GM18511 (cell line): ENCODE measurements around the gene ZCCHC24.

Source experiments
- ATAC-seq: cut with Tn5 transposase; IDR thresholded peaks from one replicate; pipeline ENCODE4 v1.9.1; 2021; ENCODE audit warnings: mild to moderate bottlenecking, moderate library complexity; ENCODE audit not compliant: unreplicated experiment

The ZCCHC24 gene

DNA sequence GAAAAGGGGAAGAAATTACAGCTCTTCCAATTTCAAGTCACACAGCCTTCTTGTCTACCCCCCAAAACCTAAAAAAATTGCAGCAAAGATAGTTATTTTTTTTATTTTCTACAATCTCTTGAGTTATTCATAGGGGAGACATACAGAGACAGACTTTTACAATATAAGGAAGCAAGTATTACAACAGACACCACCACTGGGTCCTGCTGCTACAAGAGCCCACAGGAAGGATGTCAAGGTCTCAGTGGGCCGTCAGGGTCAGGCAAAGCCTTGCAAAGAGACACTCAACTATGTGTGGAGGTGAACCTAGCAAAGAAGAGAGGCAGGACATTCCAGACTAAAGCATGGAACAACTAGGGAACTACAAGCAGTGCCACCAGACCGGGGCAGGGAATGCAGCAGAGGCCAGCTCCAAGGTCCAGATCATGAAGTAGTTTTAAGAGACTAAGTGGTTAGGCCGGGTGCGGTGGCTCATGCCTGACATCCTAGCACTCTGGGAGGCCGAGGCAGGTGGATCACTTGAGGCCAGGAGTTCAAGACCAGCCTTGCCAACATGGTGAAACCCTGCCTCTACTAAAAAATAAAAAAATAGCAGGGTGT lies 28.2 kb upstream of the ZCCHC24 start:
- ATAC-seq: no peak

- no peak for ATAC-seq
These were observed 27.5 kb upstream of the ZCCHC24 start for GRCh38 chr10:79472951-79473350.

GRCh38 chr10:79472449-79472848 lies 27.0 kb upstream of the ZCCHC24 start:
- ATAC-seq: no peak

- no peak for ATAC-seq
These were observed 26.4 kb upstream of the ZCCHC24 start for GRCh38 chr10:79471776-79472175.

- no peak for ATAC-seq
These were observed 24.7 kb upstream of the ZCCHC24 start for GRCh38 chr10:79470096-79470495.

DNA sequence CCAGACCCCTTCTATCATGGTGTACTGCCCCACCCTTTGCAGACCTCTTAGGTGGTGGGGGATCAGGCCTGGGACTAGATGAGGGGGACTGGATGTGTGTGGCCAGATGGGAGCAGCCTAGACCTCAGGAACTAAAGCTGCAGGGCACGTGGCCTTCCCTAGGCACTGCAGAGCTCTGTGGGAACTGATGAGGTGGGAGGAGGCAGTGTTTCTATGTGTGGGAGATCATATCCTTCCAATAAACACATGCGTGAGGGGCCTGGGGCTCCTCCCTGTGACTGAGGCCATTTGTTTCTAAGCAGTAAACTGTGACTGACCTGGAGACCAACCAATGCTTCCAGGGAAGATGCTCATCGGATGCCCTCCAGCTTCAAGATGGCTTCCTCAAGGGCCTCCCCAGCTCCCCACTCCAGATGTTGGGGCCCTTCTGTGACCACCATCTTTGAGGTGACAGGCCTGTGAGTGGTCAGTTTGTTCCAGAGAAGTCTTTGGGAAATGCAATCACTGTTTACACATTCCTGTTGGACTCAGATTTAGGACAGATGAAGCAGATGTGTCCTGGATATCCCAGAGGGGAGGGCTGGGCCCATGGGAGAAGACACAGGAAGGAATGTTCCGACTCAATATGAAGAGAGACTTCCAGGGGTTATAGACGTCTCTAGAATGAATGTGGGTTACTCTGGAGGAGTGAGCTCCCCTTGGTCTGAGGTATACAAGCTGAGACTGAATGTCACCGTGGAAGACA lies 23.6 kb upstream of the ZCCHC24 start:
- ATAC-seq: no peak

GRCh38 chr10:79468015-79468560 lies 22.7 kb upstream of the ZCCHC24 start:
- ATAC-seq: no peak

DNA sequence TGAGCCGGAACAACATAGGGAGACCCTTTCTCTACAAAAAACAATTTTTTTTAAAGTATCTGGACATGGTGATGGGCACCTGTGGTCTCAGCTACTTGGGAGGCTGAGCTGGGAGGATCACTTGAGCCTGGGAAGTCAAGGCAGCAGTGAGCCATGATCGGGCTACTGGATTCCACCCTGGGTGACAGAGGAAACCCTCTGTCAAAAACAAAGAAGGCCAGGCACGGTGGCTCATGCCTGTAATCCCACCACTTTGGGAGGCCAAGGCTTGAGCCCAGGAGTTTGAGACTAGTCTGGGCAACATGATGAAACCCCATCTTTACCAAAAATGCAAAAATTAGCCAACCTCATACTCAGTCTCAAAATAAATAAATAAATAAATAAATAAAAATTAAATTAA lies 19.9 kb upstream of the ZCCHC24 start:
- ATAC-seq: no peak

DNA sequence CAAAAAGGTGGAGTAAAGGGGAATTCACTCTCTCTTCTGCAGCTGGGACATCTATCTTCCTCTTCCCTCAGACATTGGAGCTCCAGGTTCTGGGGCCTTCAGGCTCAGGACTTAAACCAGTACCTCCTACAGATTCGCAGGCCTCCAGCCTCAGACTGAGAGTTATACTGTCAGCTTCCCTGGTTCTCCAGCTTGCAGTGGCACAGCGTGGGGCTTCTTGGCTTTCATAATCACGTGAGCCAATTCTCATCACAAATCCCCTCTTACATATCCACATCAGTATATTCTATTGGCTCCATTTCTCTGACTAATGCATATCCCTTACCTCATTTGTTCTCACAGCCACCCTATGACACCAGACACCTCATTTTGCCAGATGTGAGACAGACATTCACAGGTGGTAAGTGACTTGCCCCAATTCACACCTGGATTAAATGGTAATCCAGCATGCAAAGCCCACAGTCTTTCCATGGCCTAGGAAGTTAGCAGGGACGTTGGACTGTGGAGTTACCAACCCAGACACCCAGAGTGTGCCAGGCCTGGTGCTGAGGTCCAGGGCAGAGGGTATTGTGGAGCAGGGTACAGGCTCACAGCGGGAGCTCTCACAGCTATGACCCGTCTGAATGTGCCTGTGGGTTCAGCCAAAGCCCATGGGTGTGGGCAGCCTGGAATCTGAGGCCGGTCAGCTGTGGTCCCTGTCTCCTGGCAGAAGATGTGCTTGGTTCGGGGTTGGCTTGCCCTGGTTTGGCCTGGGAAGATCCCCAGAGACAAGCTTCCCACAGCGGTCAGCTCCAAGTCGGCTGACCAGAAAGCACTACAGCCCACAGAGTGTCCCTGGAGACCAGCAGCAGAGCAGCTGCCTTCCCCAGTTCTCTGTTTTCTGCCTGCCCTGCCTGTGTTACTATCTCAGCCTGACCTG lies 18.4 kb upstream of the ZCCHC24 start:
- no peak for ATAC-seq

GRCh38 chr10:79460687-79461086 lies 15.3 kb upstream of the ZCCHC24 start:
- no peak for ATAC-seq

- no peak for ATAC-seq
These were observed 13.8 kb upstream of the ZCCHC24 start for GRCh38 chr10:79459243-79459642.

DNA sequence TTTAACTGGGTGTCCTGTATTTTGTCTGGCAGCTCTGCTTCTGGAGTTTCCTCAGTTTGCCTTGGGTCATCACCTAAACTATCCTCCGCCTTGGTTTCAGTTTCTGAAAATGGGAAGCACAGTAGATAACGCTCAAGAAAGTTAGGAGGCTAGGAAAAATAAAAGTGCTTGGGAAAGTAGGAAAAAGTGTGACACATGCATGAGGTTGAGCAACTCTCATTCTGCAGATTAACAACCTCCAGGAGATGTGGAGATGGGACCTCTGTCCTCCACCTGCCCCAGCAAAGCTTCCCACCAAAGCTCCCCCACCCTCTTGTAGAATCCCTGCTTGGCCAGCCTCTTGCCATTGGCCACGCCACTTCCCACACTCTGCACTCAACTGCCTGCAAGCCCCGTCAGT lies 13.1 kb upstream of the ZCCHC24 start:
- no peak for ATAC-seq

DNA sequence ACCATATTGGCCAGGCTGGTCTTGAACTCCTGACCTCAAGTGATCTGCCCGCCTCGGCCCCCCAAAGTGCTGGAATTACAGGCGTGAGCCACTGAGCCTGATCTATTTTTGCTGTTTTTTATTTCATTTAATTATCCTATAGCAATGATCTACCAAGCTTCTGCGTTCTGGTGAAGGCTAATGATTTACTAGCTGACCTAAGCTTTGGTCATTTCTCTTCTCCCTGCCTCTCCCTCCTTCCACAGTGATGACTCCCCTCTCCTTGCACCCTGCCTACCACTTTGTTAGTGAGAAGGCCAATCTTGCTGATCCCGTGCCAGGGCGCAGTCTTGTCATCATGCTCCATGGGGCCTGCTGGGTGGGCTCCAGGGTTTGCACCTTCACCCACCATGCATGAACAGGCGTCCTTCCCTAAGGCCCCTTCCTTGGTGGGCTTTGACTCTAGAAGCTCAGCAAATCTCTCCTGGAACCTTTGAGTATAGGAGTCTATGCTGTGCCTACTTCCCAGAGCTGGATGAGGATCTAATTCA lies 11.9 kb upstream of the ZCCHC24 start:
- no peak for ATAC-seq

GRCh38 chr10:79454259-79454658 lies 8.8 kb upstream of the ZCCHC24 start:
- ATAC-seq: no peak

GRCh38 chr10:79453392-79453791 lies 8.0 kb upstream of the ZCCHC24 start:
- no peak for ATAC-seq

DNA sequence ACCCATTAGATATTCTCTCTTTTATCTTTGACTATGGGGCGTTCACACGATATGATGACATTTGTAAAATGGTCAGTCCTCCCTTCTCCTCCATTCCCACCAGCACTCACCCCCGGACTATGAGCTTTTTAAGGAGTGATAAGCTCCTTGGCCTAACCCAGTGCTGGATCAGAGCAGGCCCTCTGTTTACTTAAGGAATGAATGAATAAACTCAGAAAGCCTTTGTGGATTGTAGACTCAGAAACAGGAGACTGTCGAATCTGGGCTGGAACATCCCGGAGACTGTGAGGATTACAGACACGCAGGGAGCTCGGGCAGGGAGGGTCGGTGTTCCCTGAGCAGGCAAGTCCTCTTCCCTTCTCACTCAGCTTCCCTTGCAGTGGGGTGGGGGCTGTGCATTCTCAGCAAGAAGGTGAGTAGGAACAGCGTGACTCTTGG lies 6.8 kb upstream of the ZCCHC24 start:
- no peak for ATAC-seq

DNA sequence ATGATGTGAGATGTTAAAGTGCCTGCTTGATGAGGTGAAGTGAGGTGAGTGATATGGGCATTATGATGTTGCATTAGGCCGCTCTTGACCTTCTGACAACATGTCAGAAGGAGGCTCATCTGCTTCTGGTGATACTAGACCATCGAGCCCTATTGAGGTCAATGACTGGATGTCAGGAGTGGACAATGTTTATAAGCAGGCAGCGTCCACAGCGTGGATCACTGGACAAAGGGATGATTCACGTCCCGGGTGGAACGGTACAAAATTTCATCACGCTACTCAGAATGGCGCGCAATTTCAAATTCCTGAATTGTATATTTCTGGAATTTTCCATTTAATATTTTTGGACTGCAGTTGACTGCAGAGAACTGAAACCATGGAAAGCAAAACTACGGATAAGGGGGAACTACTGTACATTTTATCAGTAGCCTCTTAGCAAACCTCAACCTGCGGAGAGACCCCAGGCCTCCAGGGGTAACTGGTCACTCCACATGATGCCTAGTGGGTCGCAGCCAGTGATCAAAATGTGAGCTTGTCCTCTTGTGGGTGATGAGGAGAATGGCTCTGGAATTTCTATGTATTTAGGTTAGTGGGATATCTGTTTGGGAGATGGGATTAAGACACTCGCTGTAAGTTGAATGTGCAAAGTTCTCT lies 5.7 kb upstream of the ZCCHC24 start:
- ATAC-seq: no peak

GRCh38 chr10:79449181-79450146 lies 4.0 kb upstream of the ZCCHC24 start:
- ATAC-seq: no peak

DNA sequence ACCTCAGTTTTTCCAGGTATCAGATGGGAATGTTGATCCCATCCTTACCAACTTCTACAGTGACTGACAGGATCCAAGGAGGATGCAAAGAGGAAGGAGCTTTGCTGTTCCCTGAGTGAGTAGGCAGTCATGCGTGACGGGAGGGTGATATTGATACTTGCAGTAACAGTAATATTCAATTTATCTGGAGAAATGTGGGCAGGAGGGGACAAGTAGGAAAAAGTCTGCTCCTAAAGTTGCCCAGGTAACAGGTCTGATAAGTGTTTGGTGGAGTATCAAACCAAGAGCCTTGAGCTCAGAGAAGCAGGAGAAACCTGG lies 3.3 kb upstream of the ZCCHC24 start:
- ATAC-seq: no peak
